ENCODE measurements around the gene FILIP1L. TPM values are rescaled to one million over a fixed set of nuclear protein-coding genes. Genes with fewer than 3 reads are reported as not detected.

The FILIP1L gene
- total RNA-seq, 1 donor from 2014 or later = 1.1 TPM

GRCh38 chr3:100008081-100008698, 106.1 kb downstream of the FILIP1L start:
- DNase-seq (ENCODE audit: low read depth) (no peak), FAIRE-seq (no peak)
- TF ChIP-seq, protein P1, sequence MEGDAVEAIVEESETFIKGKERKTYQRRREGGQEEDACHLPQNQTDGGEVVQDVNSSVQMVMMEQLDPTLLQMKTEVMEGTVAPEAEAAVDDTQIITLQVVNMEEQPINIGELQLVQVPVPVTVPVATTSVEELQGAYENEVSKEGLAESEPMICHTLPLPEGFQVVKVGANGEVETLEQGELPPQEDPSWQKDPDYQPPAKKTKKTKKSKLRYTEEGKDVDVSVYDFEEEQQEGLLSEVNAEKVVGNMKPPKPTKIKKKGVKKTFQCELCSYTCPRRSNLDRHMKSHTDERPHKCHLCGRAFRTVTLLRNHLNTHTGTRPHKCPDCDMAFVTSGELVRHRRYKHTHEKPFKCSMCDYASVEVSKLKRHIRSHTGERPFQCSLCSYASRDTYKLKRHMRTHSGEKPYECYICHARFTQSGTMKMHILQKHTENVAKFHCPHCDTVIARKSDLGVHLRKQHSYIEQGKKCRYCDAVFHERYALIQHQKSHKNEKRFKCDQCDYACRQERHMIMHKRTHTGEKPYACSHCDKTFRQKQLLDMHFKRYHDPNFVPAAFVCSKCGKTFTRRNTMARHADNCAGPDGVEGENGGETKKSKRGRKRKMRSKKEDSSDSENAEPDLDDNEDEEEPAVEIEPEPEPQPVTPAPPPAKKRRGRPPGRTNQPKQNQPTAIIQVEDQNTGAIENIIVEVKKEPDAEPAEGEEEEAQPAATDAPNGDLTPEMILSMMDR (IDR thresholded peaks at IDR 0.05; ENCODE audit: insufficient read depth, low read length, severe bottlenecking) = no peak
- Histone ChIP-seq H3K27me3 (ENCODE audit: control insufficient read depth, insufficient read depth, low read length) (no peaks in the 10 kb centered on the region), H3K36me3 (ENCODE audit: control insufficient read depth, insufficient read depth, low read length) (no peaks in the 10 kb centered on the region), H3K4me3 (ENCODE audit: low read depth, low read length) (no peak overlapping the region)

- DNase-seq (ENCODE audit: low read depth) (no peak), FAIRE-seq (no peak)
- no peaks in the 10 kb centered on the region for H3K36me3 ChIP-seq (ENCODE audit: control insufficient read depth, insufficient read depth, low read length)
- H3K27me3 ChIP-seq (ENCODE audit: control insufficient read depth, insufficient read depth, low read length) = no peaks in the 10 kb centered on the region
- TF ChIP-seq, protein P1 (IDR thresholded peaks at IDR 0.05; ENCODE audit: insufficient read depth, low read length, severe bottlenecking) = no peak
- no peak overlapping the region for H3K4me3 ChIP-seq (ENCODE audit: low read depth, low read length)
Observed at GRCh38 chr3:100007313-100007712, 107.0 kb downstream of the FILIP1L start.

- TF ChIP-seq, protein P1 (IDR thresholded peaks at IDR 0.05; ENCODE audit: insufficient read depth, low read length, severe bottlenecking) = no peak
- DNase-seq (ENCODE audit: low read depth) (no peak), FAIRE-seq (no peak)
- Histone ChIP-seq H3K4me3 (ENCODE audit: low read depth, low read length) (no peak overlapping the region), H3K27me3 (ENCODE audit: control insufficient read depth, insufficient read depth, low read length) (no peaks in the 10 kb centered on the region), H3K36me3 (ENCODE audit: control insufficient read depth, insufficient read depth, low read length) (no peaks in the 10 kb centered on the region)
Observed at GRCh38 chr3:100006570-100007271, 107.6 kb downstream of the FILIP1L start.

- FAIRE-seq (no peak), DNase-seq (ENCODE audit: low read depth) (no peak)
- Histone ChIP-seq H3K27me3 (ENCODE audit: control insufficient read depth, insufficient read depth, low read length) (no peaks in the 10 kb centered on the region), H3K4me3 (ENCODE audit: low read depth, low read length) (no peak overlapping the region), H3K36me3 (ENCODE audit: control insufficient read depth, insufficient read depth, low read length) (no peaks in the 10 kb centered on the region)
- TF ChIP-seq, protein P1 (IDR thresholded peaks at IDR 0.05; ENCODE audit: insufficient read depth, low read length, severe bottlenecking) = no peak
Observed at GRCh38 chr3:100005665-100006393, 108.5 kb downstream of the FILIP1L start.

DNA sequence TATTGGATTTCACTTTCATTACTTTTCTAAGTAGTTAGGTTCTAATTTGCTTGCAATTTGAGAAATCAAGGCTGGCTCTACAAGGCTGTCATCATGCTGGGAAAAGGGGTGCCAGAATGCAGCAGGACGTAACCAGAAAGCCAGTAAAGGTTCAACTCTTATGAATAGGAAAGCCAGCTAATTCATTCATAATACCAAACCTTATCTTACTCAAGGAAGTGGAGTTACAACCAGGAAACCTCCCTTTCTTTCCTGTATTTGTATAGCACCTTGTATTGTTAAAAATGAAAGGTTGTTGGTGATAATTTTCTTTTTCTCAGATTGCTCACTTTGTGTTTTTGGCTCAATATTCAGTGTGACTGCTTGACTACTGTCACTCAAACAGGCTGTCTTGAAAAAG, 109.4 kb downstream of the FILIP1L start:
- FAIRE-seq (no peak), DNase-seq (ENCODE audit: low read depth) (no peak)
- Histone ChIP-seq H3K4me3 (ENCODE audit: low read depth, low read length) (no peak overlapping the region), H3K27me3 (ENCODE audit: control insufficient read depth, insufficient read depth, low read length) (no peaks in the 10 kb centered on the region), H3K36me3 (ENCODE audit: control insufficient read depth, insufficient read depth, low read length) (no peaks in the 10 kb centered on the region)
- TF ChIP-seq, protein P1 (IDR thresholded peaks at IDR 0.05; ENCODE audit: insufficient read depth, low read length, severe bottlenecking) = no peak
